K562 (cell line): Measurements from ENCODE around the gene TSGA10IP. TPM values are rescaled to one million over a fixed set of nuclear protein-coding genes. Genes with fewer than 3 reads are reported as not detected.

Experiments
- ATAC-seq: fragments of 200-7000 bp; cut with Tn5 transposase; 3 replicates; pipeline ENCODE4 v1.9.1; 2020; ENCODE audit warnings: moderate library complexity
- BruUV-seq: library from RNA; stranded (reverse); fragments of 400-500 nt; replicated peaks from 2 replicates; lab custom pipeline; 2021; lab: Mats Ljungman, UMichigan
- CTCF ChIA-PET: fragments of 300-600 bp; formaldehyde crosslinking; extraction: SDS; loops from one replicate; lab custom pipeline; 2021; ENCODE audit warnings: low intra/inter-chr PET ratio; lab: Yijun Ruan, JAX
- POLR2A ChIA-PET: fragments of 300-600, 350-650 bp; sonication (Branson Sonifier 250); formaldehyde crosslinking; extraction: SDS; loops from one replicate; lab custom pipeline; 2021; ENCODE audit warnings: antibody characterized with exemption, inconsistent platforms; lab: Yijun Ruan, JAX
- DNase-seq, 4 experiments: peaks; one replicate each; pipeline versions ENCODE4 v3.0.0 to v3.0.0-alpha.2; 2011 to 2018; ENCODE audit warnings: low spot score in 3 of 4, mixed read lengths in 3 of 4; ENCODE audit errors: extremely low read depth in 1 of 4
- FAIRE-seq: peaks from 2 replicates; lab custom pipeline; 2011; peaks lifted over from hg19 to GRCh38; lab: Jason Lieb, UNC
- H2AFZ ChIP-seq: 2 replicates; pipeline ENCODE4 v1.6.0; 2011; ENCODE audit warnings: low read depth, low read length, control low read depth, inconsistent platforms
- H3K27ac ChIP-seq: fragments of 200-600 bp; 3 replicates; pipeline ENCODE4 v1.8.0; 2011; ENCODE audit warnings: low read depth, mild to moderate bottlenecking, control low read depth, inconsistent platforms, low read length, moderate library complexity, mixed read lengths; ENCODE audit errors: extremely low read depth
- H3K27me3 ChIP-seq, 2 experiments: fragments of 300-600 bp in 1 of 2; 2 replicates in 1 of 2; 3 replicates in 1 of 2; pipeline versions ENCODE4 v1.6.0 to v1.8.0; 2011; ENCODE audit warnings: inconsistent platforms in 2 of 2, low read length in 2 of 2, mild to moderate bottlenecking in 1 of 2, mixed read lengths in 1 of 2, moderate library complexity in 1 of 2; ENCODE audit not compliant: control insufficient read depth in 2 of 2, insufficient read depth in 2 of 2
- H3K36me3 ChIP-seq: fragments of 300-600 bp; 3 replicates; pipeline ENCODE4 v1.8.0; 2011; ENCODE audit warnings: mild to moderate bottlenecking, low read length, inconsistent platforms; ENCODE audit not compliant: control insufficient read depth, insufficient read depth
- H3K4me1 ChIP-seq, 2 experiments: fragments of 200-600 bp in 1 of 2; replicated peaks in 1 of 2; 2 replicates in 1 of 2; 3 replicates in 1 of 2; pipeline versions ENCODE4 v1.5.1 to v1.8.0; 2011; ENCODE audit warnings: inconsistent platforms in 2 of 2, low read length in 2 of 2, mild to moderate bottlenecking in 1 of 2, mixed read lengths in 1 of 2, moderate library complexity in 1 of 2; ENCODE audit not compliant: control insufficient read depth in 2 of 2, insufficient read depth in 2 of 2
- H3K4me2 ChIP-seq: 2 replicates; pipeline ENCODE4 v1.6.1; 2011; ENCODE audit warnings: low read length, control low read depth, inconsistent platforms, mixed read lengths; ENCODE audit not compliant: insufficient read depth
- H3K4me3 ChIP-seq: fragments of 200-600 bp; sonication (generic), shearing (Covaris generic); 2 replicates; pipeline ENCODE4 v1.5.1; 2016; ENCODE audit warnings: control low read depth, inconsistent platforms
- H3K79me2 ChIP-seq: fragments of 200-600 bp; 3 replicates; pipeline ENCODE4 v1.8.0; 2011; ENCODE audit warnings: low read length, inconsistent platforms; ENCODE audit not compliant: control insufficient read depth, insufficient read depth
- H3K9ac ChIP-seq, 2 experiments: 2 replicates each; pipeline versions ENCODE4 v1.6.0 to v1.6.1; 2011; ENCODE audit warnings: low read depth in 2 of 2, low read length in 2 of 2, control low read depth in 1 of 2, inconsistent platforms in 1 of 2, mild to moderate bottlenecking in 1 of 2, mixed read lengths in 1 of 2; ENCODE audit not compliant: insufficient read depth in 1 of 2
- H3K9me1 ChIP-seq: one replicate; pipeline ENCODE4 v1.6.0; 2011; ENCODE audit warnings: inconsistent platforms, mild to moderate bottlenecking, low read length, moderate library complexity; ENCODE audit not compliant: control insufficient read depth, insufficient read depth
- H3K9me3 ChIP-seq: replicated peaks from 2 replicates; pipeline ENCODE4 v1.5.1; 2011; ENCODE audit warnings: low read depth, low read length, inconsistent platforms; ENCODE audit not compliant: control insufficient read depth, insufficient read depth
- H4K20me1 ChIP-seq: replicated peaks from 2 replicates; pipeline ENCODE4 v1.6.1; 2011; ENCODE audit warnings: low read length, inconsistent platforms, mixed read lengths; ENCODE audit not compliant: control insufficient read depth, insufficient read depth
- AFF4 ChIP-seq: sonication (generic); formaldehyde crosslinking; IDR thresholded peaks from 2 replicates; pipeline ENCODE4 v1.8.0; 2023; ENCODE audit warnings: mild to moderate bottlenecking, missing genetic modification reagents
- CBX1 ChIP-seq: sonication (generic); IDR thresholded peaks from 2 replicates; pipeline ENCODE4 v1.6.1; 2016; ENCODE audit warnings: antibody characterized with exemption, low read depth, mild to moderate bottlenecking
- FOXO4 ChIP-seq: fragments of 450-650 bp; formaldehyde crosslinking; IDR thresholded peaks from 2 replicates; pipeline ENCODE4 v1.4.0; 2020; ENCODE audit warnings: mild to moderate bottlenecking, moderate library complexity
- IFI16 ChIP-seq: fragments of 250-450 bp; sonication (Bioruptor Pico); IDR thresholded peaks from 2 replicates; pipeline ENCODE4 v2.1.2; 2022; ENCODE audit warnings: mild to moderate bottlenecking, inconsistent platforms
- POLR2B ChIP-seq: fragments of 450-650 bp; IDR thresholded peaks from 2 replicates; pipeline ENCODE4 v1.6.1; 2018; ENCODE audit warnings: low read depth; ENCODE audit not compliant: partially characterized antibody
- POLR2H ChIP-seq: IDR thresholded peaks from 2 replicates; pipeline ENCODE4 v1.6.1; 2016; ENCODE audit warnings: missing genetic modification characterization, low read depth, mild to moderate bottlenecking, control low read depth, missing compliant biosample characterization, moderate library complexity
- PREB ChIP-seq: sonication (generic); formaldehyde crosslinking; IDR thresholded peaks from 2 replicates; pipeline ENCODE4 v1.8.1; 2023; ENCODE audit warnings: mild to moderate bottlenecking, missing genetic modification reagents
- RFX5 ChIP-seq: IDR thresholded peaks from 2 replicates; pipeline ENCODE4 v1.6.1; 2011; ENCODE audit warnings: low read depth, mild to moderate bottlenecking, improper control_type of control experiment, low read length
- RFX7 ChIP-seq: fragments of 250-450 bp; sonication (Bioruptor Pico); IDR thresholded peaks from 2 replicates; pipeline ENCODE4 v1.5.1; 2021; ENCODE audit warnings: mild to moderate bottlenecking
- ZNF316 ChIP-seq: fragments of 450-650 bp; IDR thresholded peaks from 2 replicates; pipeline ENCODE4 v1.6.1; 2016
- ZNF431 ChIP-seq: sonication (generic); formaldehyde crosslinking; IDR thresholded peaks from 2 replicates; pipeline ENCODE4 v1.8.0; 2022; ENCODE audit warnings: mild to moderate bottlenecking, missing genetic modification reagents
- ZNF584 ChIP-seq: fragments of 200-800 bp; sonication (Bioruptor generic); IDR thresholded peaks from 2 replicates; pipeline ENCODE4 v1.6.1; 2016; ENCODE audit warnings: low read depth, mild to moderate bottlenecking, missing genetic modification characterization, missing compliant biosample characterization
- WGBS: fragments of 100-300 bp; shearing (Covaris generic); methylation state at CpG from one replicate; pipeline ENCODE4 v1.1.6; 2016; ENCODE audit warnings: low coverage, mixed read lengths; ENCODE audit not compliant: insufficient coverage; ENCODE audit errors: missing lambda C conversion rate; 5-methylcytosine and 5-hydroxymethylcytosine counted together
- in situ Hi-C: fragments of 300-500 bp; cut with MboI; formaldehyde crosslinking; loops from 4 replicates; pipeline ENCODE4 v1.15.0; 2018; ENCODE audit warnings: inconsistent platforms, mixed read lengths
- intact Hi-C: fragments of 100-400 bp; cut with micrococcal nuclease; formaldehyde crosslinking; loops from 2 replicates; pipeline ENCODE4 v1.14.2; 2022
- polyA plus RNA-seq, 8 experiments: library from polyadenylated mRNA; depleted of rRNA in 4 of 8; stranded (reverse) in 5 of 8; unstranded in 3 of 8; fragments of >200 nt; fragmentation: Nextera tagmentation in 2 of 8; fragmentation: Illumina TruSeq in 1 of 8; extraction: Ambion mirVana in 2 of 8; extraction: Trizol in 1 of 8; gene quantifications; 2 replicates each; pipeline versions ENCODE4 v1.2.1 to v1.2.3, GENCODE V29; 2011 to 2014; ENCODE audit warnings: inconsistent platforms in 1 of 8, missing spikeins in 1 of 8
- total RNA-seq, 7 experiments: library from RNA; depleted of rRNA in 6 of 7; stranded (reverse); fragments of >200 nt in 6 of 7; fragmentation: Illumina TruSeq in 2 of 7; extraction: Trizol in 2 of 7; gene quantifications; 2 replicates each; pipeline versions ENCODE4 v1.2.1 to v1.2.3, GENCODE V29; 2011 to 2021; ENCODE audit warnings: low replicate concordance in 1 of 7

Gene TSGA10IP
- total and polyA plus RNA-seq, 9 of the 15 experiments (the other 6 are each of a cell fraction or from before 2014, with no cell fraction given): not detected

GRCh38 chr11:66001942-66002647 is 56.8 kb downstream of the TSGA10IP start, which contains the start of the genes BANF1 and EIF1AD:
Gene BANF1 (plus strand): TSS chr11:66002503. CDS start chr11:66003251, 748 bp downstream.
Gene EIF1AD (minus strand): TSS chr11:66002157. CDS start chr11:66000389, 1,768 bp downstream.
- peak within 1 kb of the TSS; percentile 95 for H3K4me3 ChIP-seq
- no TSS peak for BruUV-seq
- peaks cover 47% of the 10 kb centered on the region for H3K79me2 ChIP-seq
- no peaks in the 10 kb centered on the region for H3K9me1 ChIP-seq
- POLR2A ChIA-PET: interaction anchor here (0.6 to 1.5 kb wide), 10 partner anchors 10 to 290 kb away, joined by 3 to 9 read pairs (median 3); partner anchors contain the start of genes CCDC85B and KAT5
- H3K4me2 ChIP-seq: peak within 1 kb of the TSS; percentile 100
- CTCF ChIA-PET: no interaction called here
- intact Hi-C loops (loop anchor here (2.0 to 5.0 kb wide), 2 partner anchors 41 to 65 kb away; partner anchors contain the start of gene SART1), in situ Hi-C loops (no loop called here)
- peak within 1 kb of the TSS; percentile 99 for H2AFZ ChIP-seq
- DNase-seq: peak; percentile 82 to 99 (median 88)
- peaks cover 20 to 22% of the 10 kb centered on the region in 2 experiments; a peak in 4 of 5 replicates for H3K4me1 ChIP-seq
- peaks cover 62% of the 10 kb centered on the region for H3K36me3 ChIP-seq
- H4K20me1 ChIP-seq: peaks cover 3% of the 10 kb centered on the region; the same call in 1 of the 2 replicates
- 1% methylated on average over 53 of the region's 55 CpGs for WGBS
- H3K9ac ChIP-seq: peak within 1 kb of the TSS; percentile 98
- peak; percentile 86 for ATAC-seq
- FAIRE-seq: peak; percentile 93
- H3K27me3 ChIP-seq: no peaks in the 10 kb centered on the region
- peak within 1 kb of the TSS; percentile 99 for H3K27ac ChIP-seq
- H3K9me3 ChIP-seq: no peaks in the 10 kb centered on the region
- TF ChIP-seq ZNF316: no peak
- TF ChIP-seq ZNF431 (CRISPR knock-in tag): peak; percentile 79; the same call in 1 of the 2 replicates
- TF ChIP-seq CBX1: no peak
- TF ChIP-seq POLR2B: peak; percentile 80
- TF ChIP-seq POLR2H (tag): peak; percentile 74
- TF ChIP-seq PREB (CRISPR knock-in tag): no peak
- peak; percentile 92 for TF ChIP-seq AFF4 (CRISPR knock-in tag)
- no peak for TF ChIP-seq FOXO4 (CRISPR knock-in tag)
- TF ChIP-seq ZNF584 (CRISPR knock-in tag): 0 out of 2 replicates have a peak, but pooled peaks have one; percentile 27
- no peak for TF ChIP-seq RFX5
- TF ChIP-seq RFX7 (CRISPR knock-in tag): no peak
- TF ChIP-seq IFI16 (CRISPR knock-in tag): no peak
